HG03045 (cell line): ENCODE results near the gene LTBP2.

ENCODE experiments used
- ATAC-seq: cut with Tn5 transposase; IDR thresholded peaks from one replicate; pipeline ENCODE4 v1.9.1; 2021; ENCODE audit warnings: mild to moderate bottlenecking, moderate library complexity; ENCODE audit not compliant: unreplicated experiment

The LTBP2 gene

GRCh38 chr14:74613211-74613914 is 1.3 kb upstream of the LTBP2 start:
- no peak for ATAC-seq

GRCh38 chr14:74612350-74613021 is 449 bp upstream of the LTBP2 start:
- peak; percentile 61 for ATAC-seq

GRCh38 chr14:74610866-74611649 is 979 bp downstream of the LTBP2 start:
- no peak for ATAC-seq

- no peak for ATAC-seq
These were observed 1.7 kb downstream of the LTBP2 start for GRCh38 chr14:74610199-74610865.

- no peak for ATAC-seq
These were observed 2.3 kb downstream of the LTBP2 start for GRCh38 chr14:74609721-74610120.

- ATAC-seq: no peak
These were observed 3.0 kb downstream of the LTBP2 start for GRCh38 chr14:74608959-74609611.

- no peak for ATAC-seq
These were observed 5.3 kb downstream of the LTBP2 start for GRCh38 chr14:74606727-74607126.

- ATAC-seq: no peak
These were observed 6.4 kb downstream of the LTBP2 start for GRCh38 chr14:74605531-74606223.

GRCh38 chr14:74604911-74605310 is 7.1 kb downstream of the LTBP2 start:
- ATAC-seq: no peak

- ATAC-seq: no peak
These were observed 7.9 kb downstream of the LTBP2 start for GRCh38 chr14:74604157-74604556.

GRCh38 chr14:74601982-74602381 is 10.1 kb downstream of the LTBP2 start:
- ATAC-seq: no peak

GRCh38 chr14:74599946-74600345 is 12.1 kb downstream of the LTBP2 start:
- no peak for ATAC-seq

GRCh38 chr14:74599321-74599761 is 12.7 kb downstream of the LTBP2 start:
- no peak for ATAC-seq

- ATAC-seq: no peak
These were observed 15.1 kb downstream of the LTBP2 start for GRCh38 chr14:74596741-74597450.

GRCh38 chr14:74595006-74595735 is 16.9 kb downstream of the LTBP2 start:
- no peak for ATAC-seq

- ATAC-seq: no peak
These were observed 17.4 kb downstream of the LTBP2 start for GRCh38 chr14:74594606-74595005.

GRCh38 chr14:74594029-74594428 is 18.0 kb downstream of the LTBP2 start:
- ATAC-seq: no peak

GRCh38 chr14:74593241-74593953 is 18.6 kb downstream of the LTBP2 start:
- no peak for ATAC-seq
